NCI-H2227 (cell line): ENCODE measurements around the gene TADA2B.

Source experiments
- DNase-seq: peaks from one replicate; lab custom pipeline; 2025; ENCODE audit not compliant: unreplicated experiment; lab: John Stamatoyannopoulos, UW

TADA2B gene

DNA sequence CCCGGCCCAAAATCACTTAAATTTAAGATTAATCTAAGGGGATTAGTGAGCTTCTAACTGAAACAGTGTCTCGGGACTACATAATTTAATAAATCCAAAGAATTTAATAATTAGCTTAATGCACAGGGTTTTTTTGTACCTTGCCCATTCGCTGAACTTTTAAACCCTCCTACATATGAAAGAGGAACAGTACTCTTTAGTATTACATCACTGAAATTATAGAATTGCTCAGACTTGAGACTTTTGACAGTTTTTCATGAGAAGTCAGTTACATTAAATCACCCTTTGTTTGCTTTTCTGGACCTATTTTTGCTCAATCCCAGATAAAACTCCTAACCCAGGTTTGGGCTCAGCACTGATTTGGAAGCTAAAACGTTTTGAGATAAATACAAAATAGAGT lies 2.4 kb upstream of the TADA2B start:
- DNase-seq: no peak

GRCh38 chr4:7041246-7041645 lies 1.9 kb upstream of the TADA2B start:
- DNase-seq: no peak

DNA sequence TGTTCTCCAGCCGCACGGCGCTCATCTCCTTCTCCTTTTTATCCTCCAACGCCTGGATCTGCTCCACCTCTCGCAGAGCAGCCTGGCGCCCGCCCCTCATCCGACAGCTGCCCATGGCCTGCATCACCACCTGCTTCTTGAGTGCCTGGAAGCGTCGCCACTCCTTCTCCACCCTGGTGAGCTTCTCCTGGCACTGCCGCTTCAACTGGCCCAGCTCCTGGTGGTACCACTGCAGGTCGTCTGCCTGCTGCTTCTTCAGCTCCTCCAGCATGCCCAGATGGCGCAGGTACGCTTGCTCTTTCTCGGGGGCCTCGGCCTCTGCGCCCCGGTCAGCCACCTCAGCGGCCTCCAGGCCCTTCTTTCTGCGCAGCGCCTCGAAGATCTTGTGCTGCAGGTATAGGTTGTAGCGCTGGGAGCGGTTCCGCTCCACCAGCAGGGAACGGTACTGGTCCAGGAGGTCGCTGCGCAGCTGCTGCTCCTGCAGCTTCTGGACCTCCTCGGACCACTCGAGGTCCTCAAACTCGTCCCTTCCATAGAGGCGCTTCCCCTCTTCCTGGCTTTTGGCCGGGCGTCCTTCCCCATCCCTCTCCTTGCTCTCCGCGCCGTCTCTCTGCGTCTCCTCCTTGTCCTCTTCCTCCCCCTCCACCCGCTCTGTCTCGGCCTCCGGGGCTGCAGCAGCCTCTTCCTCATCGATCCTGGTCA lies 1.2 kb upstream of the TADA2B start:
- DNase-seq: peak; percentile 43

- peak; percentile 97 for DNase-seq
Measured at GRCh38 chr4:7042503-7043283, 479 bp upstream of the TADA2B start.

DNA sequence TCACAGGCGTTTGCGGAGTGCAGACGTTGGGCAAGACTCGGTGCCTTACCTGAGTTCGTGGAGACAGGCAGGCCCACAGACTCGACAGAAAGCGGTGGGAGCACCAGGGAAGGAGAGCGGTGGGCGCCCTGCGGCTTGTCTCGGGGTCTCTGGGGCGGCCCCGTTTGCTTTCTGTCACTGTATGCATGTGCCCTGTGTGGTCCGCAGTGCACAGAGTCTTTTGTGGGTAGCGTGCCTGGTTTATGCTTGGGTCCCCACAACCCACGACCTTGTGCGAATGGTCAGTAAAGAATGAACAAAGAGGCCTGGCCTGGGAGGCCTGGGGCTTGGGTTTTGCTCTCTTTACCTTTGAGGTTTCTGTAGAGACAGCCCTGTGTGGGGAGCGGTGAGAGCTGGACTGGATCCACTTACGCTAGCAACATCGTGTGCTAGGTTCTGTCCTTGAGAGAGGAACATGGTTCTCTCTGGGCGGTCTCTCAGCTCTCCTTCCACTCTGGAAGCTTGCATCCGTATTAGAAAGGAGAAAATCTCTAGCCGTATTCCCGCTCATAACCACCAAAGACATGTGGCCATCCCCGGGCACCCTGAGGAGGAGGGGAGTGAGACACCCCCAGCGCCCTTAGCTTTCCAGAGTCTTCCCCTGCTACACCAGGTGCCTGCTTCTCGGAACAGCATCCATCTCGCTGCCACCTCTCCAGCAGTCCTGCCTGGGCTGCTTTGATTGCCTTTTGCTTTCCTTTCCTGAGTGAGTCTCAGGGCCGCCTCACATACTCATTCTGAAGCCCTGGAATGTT lies 1.2 kb downstream of the TADA2B start:
- DNase-seq: peak; percentile 3

- DNase-seq: no peak
Measured at GRCh38 chr4:7045553-7045952, 2.4 kb downstream of the TADA2B start.

GRCh38 chr4:7045961-7046921 lies 3.1 kb downstream of the TADA2B start:
- DNase-seq: no peak

GRCh38 chr4:7046971-7047370 lies 3.8 kb downstream of the TADA2B start:
- DNase-seq: no peak

GRCh38 chr4:7048642-7049041 lies 5.5 kb downstream of the TADA2B start:
- no peak for DNase-seq

- no peak for DNase-seq
Measured at GRCh38 chr4:7049295-7049694, 6.1 kb downstream of the TADA2B start.

DNA sequence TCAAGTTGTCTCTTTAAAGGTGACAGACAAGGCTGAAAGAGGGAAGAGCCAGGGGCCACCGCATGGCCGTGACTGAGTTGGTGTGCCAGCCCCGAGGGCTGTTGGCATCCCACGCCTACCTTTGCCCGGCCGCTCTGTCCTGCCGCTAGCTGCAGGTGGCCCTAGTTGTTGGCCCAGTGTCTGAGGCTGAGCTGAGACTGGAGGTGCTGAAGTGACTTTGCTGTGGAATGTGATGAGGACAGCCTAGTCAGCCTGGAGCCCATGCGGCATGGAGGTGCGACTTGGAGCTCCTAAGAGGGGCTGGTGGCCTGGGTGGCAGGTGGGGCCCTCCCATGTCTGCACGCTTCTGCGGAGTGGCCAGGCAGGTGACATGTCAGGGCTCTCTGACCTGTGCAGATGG lies 6.6 kb downstream of the TADA2B start:
- no peak for DNase-seq

DNA sequence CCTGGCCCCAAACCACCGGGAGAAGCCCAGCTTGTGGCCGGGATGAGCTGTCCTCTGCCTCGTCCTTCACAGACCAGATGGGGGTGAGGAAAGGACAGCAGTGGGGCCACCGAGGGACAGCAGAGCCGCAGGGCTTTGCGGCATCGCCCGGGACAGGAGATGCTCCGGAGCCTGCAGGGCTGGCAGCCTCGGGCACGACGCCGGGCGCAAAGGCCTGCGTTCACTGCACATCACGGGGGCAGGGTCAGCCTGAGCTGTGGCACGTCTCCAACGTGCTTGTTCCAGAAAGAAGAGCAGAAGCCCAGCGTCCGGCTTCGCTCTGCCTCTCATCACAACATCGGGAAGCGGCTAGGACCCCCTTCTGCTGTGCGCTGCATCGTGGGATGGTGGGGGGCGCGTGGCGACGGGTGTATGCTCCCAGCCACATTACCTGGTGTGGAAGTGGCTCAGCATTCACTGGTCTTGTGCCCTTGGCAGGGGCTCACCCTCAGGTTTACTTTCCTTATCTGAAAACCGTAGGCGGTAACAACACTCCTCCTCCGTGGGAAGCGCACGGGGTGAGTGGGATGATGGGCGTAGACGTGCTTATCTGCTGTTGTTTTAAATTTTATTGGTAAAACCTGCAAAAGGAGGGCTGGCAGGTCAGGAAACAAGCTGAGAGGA lies 7.4 kb downstream of the TADA2B start:
- no peak for DNase-seq

DNA sequence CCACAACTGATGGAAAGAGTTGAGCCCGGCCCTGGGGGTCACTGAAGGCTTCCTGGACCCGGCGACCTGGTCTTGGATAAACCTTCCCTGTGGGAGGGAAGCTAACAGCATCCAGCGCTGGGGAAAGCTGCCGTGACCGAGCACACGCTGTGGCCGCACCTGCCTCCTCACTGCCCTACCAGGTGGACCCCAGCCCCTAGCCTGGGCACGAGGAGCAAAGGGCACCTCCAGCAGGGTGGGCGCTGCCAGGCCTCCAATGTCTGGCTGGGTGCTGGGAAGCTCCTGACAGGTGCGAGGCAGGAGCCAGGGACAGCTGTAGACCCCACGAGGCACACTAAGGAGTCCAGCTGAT lies 7.9 kb downstream of the TADA2B start:
- no peak for DNase-seq

DNA sequence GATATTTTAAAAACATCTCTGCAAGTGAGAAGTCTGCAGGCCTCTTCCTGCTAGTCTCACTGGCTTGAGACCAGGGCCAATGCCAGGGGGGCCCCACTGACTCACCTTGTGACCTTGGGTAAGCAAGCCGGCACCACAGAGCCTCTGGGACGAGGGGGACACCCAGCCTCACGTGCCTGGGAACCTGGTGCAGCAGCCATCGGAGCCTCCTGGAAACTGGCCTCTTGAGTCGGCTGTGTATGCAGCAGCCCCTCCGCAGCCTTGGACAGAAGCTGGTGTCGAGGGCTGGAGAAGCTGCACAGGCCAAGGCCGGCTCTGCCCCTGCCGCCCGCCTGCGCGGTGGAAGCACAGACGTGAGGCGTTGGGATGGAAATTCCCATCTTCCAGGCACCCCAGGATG lies 8.7 kb downstream of the TADA2B start:
- DNase-seq: no peak

DNA sequence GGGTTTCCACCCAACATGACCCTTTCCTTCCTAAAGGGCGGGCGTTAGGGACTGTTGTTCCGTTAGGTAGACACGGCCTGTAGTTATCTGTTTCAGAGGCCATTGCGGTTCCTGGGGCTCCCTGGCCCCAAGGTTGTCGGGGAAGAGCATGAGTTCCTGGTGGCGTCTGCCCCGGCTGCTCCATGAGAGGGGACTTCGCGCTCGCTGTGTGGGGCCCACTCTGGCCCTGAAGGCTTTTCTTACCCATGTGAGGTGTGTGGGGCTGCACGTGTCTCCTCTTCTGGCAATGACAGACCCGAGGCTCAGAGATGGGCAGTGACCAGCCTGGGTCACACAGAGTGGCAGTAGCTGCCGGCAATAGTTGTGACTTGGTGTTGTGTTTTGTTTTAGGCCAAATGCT lies 9.1 kb downstream of the TADA2B start:
- DNase-seq: no peak

GRCh38 chr4:7052923-7053715 lies 9.9 kb downstream of the TADA2B start:
- no peak for DNase-seq

DNA sequence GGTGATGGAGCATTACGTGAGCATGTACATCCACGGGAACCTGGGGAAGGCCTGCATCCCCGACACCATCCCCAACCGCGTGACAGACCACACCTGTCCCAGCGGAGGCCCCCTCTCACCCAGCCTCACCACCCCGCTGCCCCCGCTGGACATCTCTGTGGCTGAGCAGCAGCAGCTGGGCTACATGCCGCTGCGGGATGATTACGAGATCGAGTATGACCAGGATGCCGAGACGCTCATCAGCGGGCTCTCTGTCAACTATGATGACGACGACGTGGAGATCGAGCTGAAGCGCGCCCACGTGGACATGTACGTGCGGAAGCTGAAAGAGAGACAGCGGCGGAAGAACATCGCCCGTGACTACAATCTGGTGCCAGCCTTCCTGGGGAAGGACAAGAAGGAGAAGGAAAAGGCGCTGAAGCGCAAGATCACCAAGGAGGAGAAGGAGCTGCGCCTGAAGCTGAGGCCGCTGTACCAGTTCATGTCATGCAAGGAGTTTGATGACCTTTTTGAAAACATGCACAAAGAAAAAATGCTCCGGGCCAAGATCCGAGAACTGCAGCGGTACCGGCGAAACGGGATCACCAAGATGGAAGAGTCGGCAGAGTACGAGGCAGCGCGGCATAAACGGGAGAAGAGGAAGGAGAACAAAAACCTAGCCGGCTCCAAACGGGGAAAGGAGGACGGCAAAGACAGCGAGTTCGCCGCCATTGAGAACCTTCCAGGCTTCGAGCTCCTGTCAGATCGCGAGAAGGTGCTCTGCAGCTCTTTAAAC lies 11.1 kb downstream of the TADA2B start:
- no peak for DNase-seq

DNA sequence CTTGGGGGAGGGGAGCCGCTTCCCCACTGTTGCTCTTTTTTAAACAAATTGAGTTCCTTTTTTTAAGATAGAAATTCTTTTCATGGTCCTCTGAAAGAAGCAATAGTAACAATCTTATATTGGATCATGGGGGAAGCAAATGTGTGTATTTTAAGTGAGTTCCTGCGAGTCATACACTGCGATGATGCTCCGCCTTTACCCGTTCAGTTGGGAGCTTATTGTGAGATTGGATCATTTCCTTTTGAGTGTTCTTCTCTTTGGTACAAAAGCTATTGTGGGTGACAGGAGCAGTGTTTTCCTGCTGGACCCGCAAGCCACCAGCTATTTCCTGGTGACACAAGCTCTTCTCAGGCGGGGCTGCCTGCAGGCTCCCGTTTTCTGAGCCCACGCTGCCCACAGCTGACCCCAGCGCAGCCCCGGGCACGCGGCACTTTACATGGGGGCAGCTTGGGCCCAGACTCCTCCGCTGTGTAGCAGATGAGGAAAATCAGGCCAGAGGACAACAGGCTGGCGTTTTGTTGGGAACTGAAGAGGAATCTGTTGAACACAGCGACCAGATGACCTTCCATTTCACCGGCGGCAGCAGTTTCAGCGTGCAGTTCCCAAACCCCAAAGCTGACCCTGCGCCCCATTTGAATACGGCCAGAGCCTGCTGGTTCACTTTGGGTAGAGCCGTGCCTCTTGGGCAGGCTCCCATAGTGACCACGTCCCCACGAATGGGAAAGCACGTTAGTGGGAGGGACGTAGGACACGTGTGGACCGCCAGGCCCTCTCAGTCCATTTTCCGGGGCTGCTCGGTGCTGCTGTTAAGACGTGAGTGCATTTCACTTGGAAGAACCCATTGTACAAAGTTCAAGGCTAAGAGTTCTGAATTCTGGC lies 12.2 kb downstream of the TADA2B start:
- DNase-seq: no peak
